KOPT-K1 (cell line): ENCODE data around the gene PLAAT2.
"Not testable (repeated sequence)": the region's sequence is repeated elsewhere in the genome, so short reads cannot be mapped to it uniquely, and the experiment has no call there.

Experiments used
- H3K27ac ChIP-seq: fragments of 200-600 bp; sonication (generic); 2 replicates; pipeline ENCODE4 v1.5.1; 2016; ENCODE audit warnings: antibody characterized with exemption, mild to moderate bottlenecking, low read depth, low read length; ENCODE audit not compliant: poor library complexity, severe bottlenecking
- H3K36me3 ChIP-seq: fragments of 200-600 bp; sonication (generic); 2 replicates; pipeline ENCODE4 v1.5.1; 2017; ENCODE audit warnings: antibody characterized with exemption, mild to moderate bottlenecking, low read length, moderate library complexity; ENCODE audit not compliant: insufficient read depth
- H3K9me3 ChIP-seq: fragments of 200-600 bp; sonication (generic); 2 replicates; pipeline ENCODE4 v1.5.1; 2017; ENCODE audit warnings: antibody characterized with exemption, low read length, mild to moderate bottlenecking; ENCODE audit not compliant: insufficient read depth, poor library complexity, severe bottlenecking

Gene PLAAT2

GRCh38 chr11:63560506-63561180 lies 2.5 kb downstream of the PLAAT2 start:
- Histone ChIP-seq H3K36me3 (no peaks in the 10 kb centered on the region), H3K9me3 (no peaks in the 10 kb centered on the region), H3K27ac (peak overlapping the region; percentile 60)

- H3K36me3 ChIP-seq = no peaks in the 10 kb centered on the region
- H3K9me3 ChIP-seq = no peaks in the 10 kb centered on the region
- no peak overlapping the region for H3K27ac ChIP-seq
These were observed 4.6 kb downstream of the PLAAT2 start for GRCh38 chr11:63558459-63559157.

GRCh38 chr11:63557570-63557969 lies 5.6 kb downstream of the PLAAT2 start:
- Histone ChIP-seq H3K27ac (no peak overlapping the region), H3K9me3 (no peaks in the 10 kb centered on the region), H3K36me3 (no peaks in the 10 kb centered on the region)

GRCh38 chr11:63556404-63557013 lies 6.7 kb downstream of the PLAAT2 start:
- peak overlapping the region; percentile 33 for H3K27ac ChIP-seq

GRCh38 chr11:63554877-63555223 lies 8.3 kb downstream of the PLAAT2 start:
- H3K27ac ChIP-seq = peak overlapping the region; percentile 80

More at GRCh38 chr11:63556404-63557013, 6.7 kb downstream of the PLAAT2 start:
- no peaks in the 10 kb centered on the region for H3K9me3 ChIP-seq
- no peaks in the 10 kb centered on the region for H3K36me3 ChIP-seq

GRCh38 chr11:63553759-63554158 lies 9.4 kb downstream of the PLAAT2 start:
- Histone ChIP-seq H3K9me3 (no peaks in the 10 kb centered on the region), H3K27ac (peak overlapping the region; percentile 80), H3K36me3 (no peaks in the 10 kb centered on the region)

More at GRCh38 chr11:63554877-63555223, 8.3 kb downstream of the PLAAT2 start:
- Histone ChIP-seq H3K9me3 (no peaks in the 10 kb centered on the region), H3K36me3 (no peaks in the 10 kb centered on the region)

GRCh38 chr11:63552921-63553320 lies 10.3 kb downstream of the PLAAT2 start:
- Histone ChIP-seq H3K27ac (peak overlapping the region; percentile 80), H3K9me3 (no peaks in the 10 kb centered on the region), H3K36me3 (no peaks in the 10 kb centered on the region)

- Histone ChIP-seq H3K27ac (peak overlapping the region; percentile 42), H3K9me3 (no peaks in the 10 kb centered on the region), H3K36me3 (no peaks in the 10 kb centered on the region)
These were observed 11.3 kb downstream of the PLAAT2 start for GRCh38 chr11:63551889-63552266.

- no peaks in the 10 kb centered on the region for H3K9me3 ChIP-seq
- no peaks in the 10 kb centered on the region for H3K36me3 ChIP-seq
- peak overlapping the region; percentile 42 for H3K27ac ChIP-seq
These were observed 11.9 kb downstream of the PLAAT2 start for GRCh38 chr11:63551091-63551888.

GRCh38 chr11:63550156-63550700 lies 13.0 kb downstream of the PLAAT2 start:
- not testable (repeated sequence) for H3K27ac ChIP-seq, H3K9me3 ChIP-seq

GRCh38 chr11:63549411-63549810 lies 13.8 kb downstream of the PLAAT2 start:
- no peaks in the 10 kb centered on the region for H3K9me3 ChIP-seq
- H3K27ac ChIP-seq = no peak overlapping the region
- peaks cover 9% of the 10 kb centered on the region; the same call in 1 of the 2 replicates for H3K36me3 ChIP-seq

More at GRCh38 chr11:63550156-63550700, 13.0 kb downstream of the PLAAT2 start:
- H3K36me3 ChIP-seq = not testable (repeated sequence)

GRCh38 chr11:63548178-63548577 lies 15.0 kb downstream of the PLAAT2 start:
- H3K9me3 ChIP-seq = no peaks in the 10 kb centered on the region
- H3K36me3 ChIP-seq = peaks cover 10% of the 10 kb centered on the region; the same call in 1 of the 2 replicates
- H3K27ac ChIP-seq = no peak overlapping the region

- H3K9me3 ChIP-seq = no peaks in the 10 kb centered on the region
- H3K36me3 ChIP-seq = peaks cover 10% of the 10 kb centered on the region; the same call in 1 of the 2 replicates
- H3K27ac ChIP-seq = no peak overlapping the region
These were observed 16.1 kb downstream of the PLAAT2 start for GRCh38 chr11:63547061-63547460.

GRCh38 chr11:63543711-63544110 lies 19.5 kb downstream of the PLAAT2 start:
- Histone ChIP-seq H3K9me3 (no peaks in the 10 kb centered on the region), H3K36me3 (peaks cover 10% of the 10 kb centered on the region; the same call in 1 of the 2 replicates), H3K27ac (no peak overlapping the region)
